Nephron (organoid): ENCODE measurements around the gene MEF2A.

Experiments used
- H3K27ac Mint-ChIP-seq, 3 experiments: 2 replicates each; pipeline ENCODE4 v1.8.0; 2020; ENCODE audit warnings: mixed read lengths in 3 of 3, mild to moderate bottlenecking in 2 of 3, moderate library complexity in 1 of 3
- H3K27me3 Mint-ChIP-seq: 2 replicates; pipeline ENCODE4 v1.8.0; 2021; ENCODE audit warnings: low read depth, mild to moderate bottlenecking, moderate library complexity, mixed read lengths
- H3K36me3 Mint-ChIP-seq: 2 replicates; pipeline ENCODE4 v1.8.0; 2020; ENCODE audit warnings: low read depth, mixed read lengths
- H3K4me1 Mint-ChIP-seq: 2 replicates; pipeline ENCODE4 v1.8.0; 2020; ENCODE audit warnings: mixed read lengths
- H3K4me3 Mint-ChIP-seq, 3 experiments: 2 replicates each; pipeline ENCODE4 v1.8.0; 2020; ENCODE audit warnings: mild to moderate bottlenecking in 3 of 3, mixed read lengths in 3 of 3, moderate library complexity in 2 of 3
- H3K9me3 Mint-ChIP-seq: 2 replicates; pipeline ENCODE4 v1.8.0; 2020; ENCODE audit warnings: mixed read lengths
- TF ChIP-seq, protein P1 (sequence below), 3 experiments: fragments of 200-600 bp; sonication (generic); IDR thresholded peaks; one replicate each; pipeline ENCODE4 v1.5.0; 2021; ENCODE audit warnings: antibody characterized with exemption in 3 of 3; ENCODE audit not compliant: unreplicated experiment in 3 of 3

Gene MEF2A

DNA sequence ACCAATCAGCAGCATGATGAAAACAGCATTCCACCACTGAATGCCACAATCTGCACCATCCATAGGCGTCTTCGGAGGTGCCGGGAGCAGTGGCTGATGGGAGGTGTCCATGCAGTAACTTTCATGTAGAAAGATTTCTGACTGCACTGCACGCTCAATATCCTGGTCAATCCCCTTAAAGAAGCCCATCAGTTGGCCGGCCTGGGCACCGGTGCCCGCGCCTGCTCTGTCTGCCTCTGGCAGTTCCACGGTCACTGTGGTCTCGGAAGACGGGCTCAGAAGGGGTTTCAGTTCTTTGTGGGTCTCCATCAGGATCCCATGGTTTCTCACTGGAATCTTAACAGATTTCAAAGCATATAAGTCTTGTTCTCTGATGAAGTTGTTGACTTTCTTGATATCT is 163.5 kb downstream of the MEF2A start:
- no peak overlapping the region for H3K4me3 Mint-ChIP-seq
- peaks cover 8% of the 10 kb centered on the region for H3K9me3 Mint-ChIP-seq
- H3K36me3 Mint-ChIP-seq, result peaks cover 36% of the 10 kb centered on the region
- TF ChIP-seq, protein P1, sequence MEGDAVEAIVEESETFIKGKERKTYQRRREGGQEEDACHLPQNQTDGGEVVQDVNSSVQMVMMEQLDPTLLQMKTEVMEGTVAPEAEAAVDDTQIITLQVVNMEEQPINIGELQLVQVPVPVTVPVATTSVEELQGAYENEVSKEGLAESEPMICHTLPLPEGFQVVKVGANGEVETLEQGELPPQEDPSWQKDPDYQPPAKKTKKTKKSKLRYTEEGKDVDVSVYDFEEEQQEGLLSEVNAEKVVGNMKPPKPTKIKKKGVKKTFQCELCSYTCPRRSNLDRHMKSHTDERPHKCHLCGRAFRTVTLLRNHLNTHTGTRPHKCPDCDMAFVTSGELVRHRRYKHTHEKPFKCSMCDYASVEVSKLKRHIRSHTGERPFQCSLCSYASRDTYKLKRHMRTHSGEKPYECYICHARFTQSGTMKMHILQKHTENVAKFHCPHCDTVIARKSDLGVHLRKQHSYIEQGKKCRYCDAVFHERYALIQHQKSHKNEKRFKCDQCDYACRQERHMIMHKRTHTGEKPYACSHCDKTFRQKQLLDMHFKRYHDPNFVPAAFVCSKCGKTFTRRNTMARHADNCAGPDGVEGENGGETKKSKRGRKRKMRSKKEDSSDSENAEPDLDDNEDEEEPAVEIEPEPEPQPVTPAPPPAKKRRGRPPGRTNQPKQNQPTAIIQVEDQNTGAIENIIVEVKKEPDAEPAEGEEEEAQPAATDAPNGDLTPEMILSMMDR (IDR thresholded peaks at IDR 0.05; ENCODE audit: unreplicated experiment in 3 of 3), result no peak
- no peaks in the 10 kb centered on the region for H3K27me3 Mint-ChIP-seq
- no peak overlapping the region for H3K27ac Mint-ChIP-seq
- peaks cover 42% of the 10 kb centered on the region for H3K4me1 Mint-ChIP-seq

DNA sequence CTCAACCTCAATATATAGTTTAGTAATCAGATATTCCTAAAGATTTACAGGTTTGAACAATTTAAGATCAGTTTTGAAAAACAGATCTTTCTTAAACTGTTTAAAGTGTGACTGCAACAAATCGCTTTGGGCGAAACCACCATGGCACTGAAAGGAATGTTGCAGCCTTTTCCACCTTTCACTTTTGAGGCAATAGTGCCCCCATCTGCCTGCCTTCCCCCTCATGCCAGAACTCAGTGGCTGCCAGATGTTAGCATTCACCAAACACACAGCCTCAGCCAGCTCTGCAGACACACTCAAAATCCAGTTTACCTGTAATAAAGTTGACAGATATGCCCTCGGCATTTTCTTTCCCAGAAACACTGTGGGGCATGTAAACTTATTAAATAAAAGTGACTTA is 164.1 kb downstream of the MEF2A start:
- H3K27ac Mint-ChIP-seq, result peak overlapping the region; percentile 15 to 27 (median 20)
- TF ChIP-seq, protein P1 (IDR thresholded peaks at IDR 0.05; ENCODE audit: unreplicated experiment in 3 of 3), result peak; percentile 31 to 51 (median 34)
- peaks cover 42% of the 10 kb centered on the region for H3K4me1 Mint-ChIP-seq
- H3K9me3 Mint-ChIP-seq, result peaks cover 8% of the 10 kb centered on the region
- peaks cover 3% of the 10 kb centered on the region for H3K27me3 Mint-ChIP-seq
- peak overlapping the region; percentile 35 to 98 (median 69) for H3K4me3 Mint-ChIP-seq
- peaks cover 32% of the 10 kb centered on the region for H3K36me3 Mint-ChIP-seq

DNA sequence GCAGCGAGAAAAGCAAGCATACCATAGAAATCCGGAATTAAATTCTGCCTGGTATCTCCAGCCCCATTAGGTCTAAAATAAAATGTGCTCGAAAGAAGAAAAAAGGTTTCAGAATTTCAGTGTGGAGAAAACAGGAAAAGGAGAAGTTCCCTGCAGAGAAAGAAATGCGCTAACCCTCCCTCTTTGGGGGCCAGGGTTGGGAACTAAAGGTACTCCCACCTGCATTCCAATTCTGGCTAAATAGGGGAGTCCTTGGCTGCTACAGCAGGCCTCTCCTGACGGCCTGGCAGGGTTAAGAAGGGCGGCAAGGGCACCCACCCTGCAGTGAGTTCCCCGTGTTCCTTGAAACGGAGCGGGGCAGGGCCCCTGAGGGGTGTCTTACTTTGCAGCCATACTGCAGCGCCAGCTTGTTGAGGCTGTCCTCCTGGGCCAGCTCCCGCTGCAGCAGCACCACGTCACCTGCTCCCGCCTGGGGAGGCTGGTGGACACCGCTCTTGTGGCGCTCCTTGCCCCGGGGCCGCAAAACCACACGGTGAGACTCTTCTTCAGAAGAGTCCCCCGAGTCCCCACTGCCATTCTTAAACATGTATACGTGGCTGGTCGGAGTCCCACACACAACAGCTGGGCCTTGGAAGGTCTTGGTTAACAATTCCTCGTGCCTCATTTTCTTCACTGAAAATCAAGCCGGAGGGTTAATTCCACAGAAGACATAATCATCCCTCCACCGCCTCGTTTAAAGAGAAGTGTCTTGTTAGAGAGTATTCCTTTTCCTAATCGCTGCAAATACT is 165.7 kb downstream of the MEF2A start:
- TF ChIP-seq, protein P1 (IDR thresholded peaks at IDR 0.05; ENCODE audit: unreplicated experiment in 3 of 3), result no peak
- Mint-ChIP-seq H3K4me1 (peaks cover 42% of the 10 kb centered on the region), H3K27ac (peak overlapping the region; percentile 87 to 96 (median 94)), H3K27me3 (peaks cover 4% of the 10 kb centered on the region), H3K4me3 (peak overlapping the region; percentile 90 to 98 (median 97)), H3K36me3 (peaks cover 16% of the 10 kb centered on the region), H3K9me3 (peaks cover 1% of the 10 kb centered on the region)

DNA sequence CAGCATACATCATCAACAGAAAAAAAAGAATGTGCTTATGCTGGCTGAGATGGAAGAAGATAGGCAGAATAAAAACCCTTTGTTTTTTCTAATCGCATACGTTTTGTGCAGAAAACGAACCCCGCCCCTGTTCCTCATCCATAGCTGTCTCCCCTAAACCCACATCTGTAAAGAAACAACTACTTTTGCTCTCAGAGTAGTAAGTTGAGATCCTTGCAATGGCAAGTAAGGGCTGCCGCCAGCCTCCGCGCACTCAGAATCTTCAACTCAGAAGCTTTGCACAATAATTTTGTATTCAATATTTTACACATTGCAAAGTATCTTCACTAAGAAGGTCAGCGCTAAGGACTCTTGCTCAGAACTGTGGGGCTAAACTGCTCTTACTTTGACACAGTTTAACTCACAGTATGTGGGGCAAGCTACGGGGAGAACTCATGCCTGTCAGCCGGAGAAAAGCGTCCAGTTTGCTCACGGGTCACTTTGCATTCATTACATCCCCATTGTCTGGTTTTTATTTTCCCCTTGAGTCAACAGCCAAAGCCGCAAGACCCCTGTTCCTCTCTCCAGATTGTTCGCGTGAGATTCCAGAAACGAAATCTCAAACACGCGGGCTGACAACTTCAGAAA is 166.5 kb downstream of the MEF2A start:
- TF ChIP-seq, protein P1 (IDR thresholded peaks at IDR 0.05; ENCODE audit: unreplicated experiment in 3 of 3), result no peak
- H3K4me1 Mint-ChIP-seq, result peaks cover 42% of the 10 kb centered on the region
- H3K27ac Mint-ChIP-seq, result peak overlapping the region; percentile 87 to 96 (median 94)
- H3K4me3 Mint-ChIP-seq, result peak overlapping the region; percentile 90 to 98 (median 97)
- no peaks in the 10 kb centered on the region for H3K9me3 Mint-ChIP-seq
- H3K36me3 Mint-ChIP-seq, result peaks cover 11% of the 10 kb centered on the region
- peaks cover 4% of the 10 kb centered on the region for H3K27me3 Mint-ChIP-seq

DNA sequence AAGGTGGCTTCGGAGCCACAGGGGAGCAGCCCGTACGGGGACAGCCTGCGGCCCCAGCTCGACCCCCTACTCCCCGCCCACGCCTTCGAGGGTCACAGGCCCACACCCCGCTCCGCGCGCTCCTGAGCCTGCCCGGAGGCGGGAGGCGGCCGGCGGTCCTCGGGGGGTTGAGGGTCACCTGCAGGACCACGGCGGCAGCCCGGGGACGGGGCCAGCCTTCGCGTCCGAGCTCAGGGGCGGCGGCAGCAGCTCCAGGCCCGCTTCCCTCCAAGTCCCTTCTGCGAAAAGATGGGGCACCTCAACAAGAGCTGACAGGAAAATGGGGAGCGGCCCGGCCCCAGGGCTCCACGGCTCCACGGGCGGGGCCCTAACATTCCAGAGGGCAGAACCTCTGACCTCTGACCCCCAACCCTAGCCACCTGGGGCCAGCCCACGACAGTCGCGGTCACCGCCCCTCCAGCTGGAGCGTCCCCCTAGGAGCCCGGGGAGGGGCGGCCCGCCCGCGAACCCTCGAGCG is 167.0 kb downstream of the MEF2A start:
- H3K27ac Mint-ChIP-seq, result peak overlapping the region; percentile 87 to 96 (median 94)
- no peaks in the 10 kb centered on the region for H3K9me3 Mint-ChIP-seq
- H3K27me3 Mint-ChIP-seq, result peaks cover 4% of the 10 kb centered on the region
- TF ChIP-seq, protein P1 (IDR thresholded peaks at IDR 0.05; ENCODE audit: unreplicated experiment in 3 of 3), result no peak
- H3K4me3 Mint-ChIP-seq, result peak overlapping the region; percentile 90 to 98 (median 97)
- peaks cover 11% of the 10 kb centered on the region for H3K36me3 Mint-ChIP-seq
- peaks cover 42% of the 10 kb centered on the region for H3K4me1 Mint-ChIP-seq
